ENCODE measurements around the gene TENT5C. TPM values are rescaled to one million over a fixed set of nuclear protein-coding genes. Genes with fewer than 3 reads are reported as not detected.

TENT5C gene
- total RNA-seq, 1 donor from 2014 or later = 9.8 TPM

DNA sequence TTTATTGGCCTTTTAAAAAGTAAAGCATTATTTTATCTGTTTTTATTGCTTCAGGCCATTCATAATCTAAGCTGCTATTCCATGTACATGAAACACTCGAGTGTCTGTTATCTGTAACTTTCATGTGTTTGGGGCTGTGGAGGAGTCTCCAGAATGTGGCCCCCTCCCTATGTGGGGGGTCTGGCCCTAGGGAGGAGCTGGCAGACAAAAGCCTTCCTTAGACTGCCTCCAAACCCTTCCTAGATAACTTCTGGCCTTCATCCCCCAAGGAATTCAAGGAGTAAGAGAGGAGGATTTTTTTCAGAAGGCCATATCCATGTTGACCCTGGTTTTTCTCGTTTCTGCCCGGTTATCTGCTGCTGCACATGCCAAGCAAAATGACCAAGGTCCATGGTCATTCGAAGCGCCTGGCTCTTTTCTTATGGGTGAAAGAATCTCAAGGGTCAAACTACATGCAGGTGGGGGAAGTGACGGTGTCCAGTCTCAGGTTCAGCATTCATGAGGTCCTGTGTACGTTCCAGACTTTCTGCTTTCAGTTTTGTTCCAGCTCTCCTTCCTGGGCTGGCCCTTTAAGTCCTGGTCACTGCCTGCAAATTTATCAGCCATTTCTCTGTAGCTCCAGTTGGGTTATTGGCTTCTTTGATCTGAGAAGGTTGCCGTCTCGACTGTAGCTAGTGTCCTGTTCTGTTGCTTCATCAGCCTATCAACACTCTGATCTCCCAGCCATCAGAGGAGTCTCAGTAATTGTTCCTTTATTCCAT, 8.3 kb downstream of the TENT5C start:
- DNase-seq (ENCODE audit: low spot score) = no peak

DNA sequence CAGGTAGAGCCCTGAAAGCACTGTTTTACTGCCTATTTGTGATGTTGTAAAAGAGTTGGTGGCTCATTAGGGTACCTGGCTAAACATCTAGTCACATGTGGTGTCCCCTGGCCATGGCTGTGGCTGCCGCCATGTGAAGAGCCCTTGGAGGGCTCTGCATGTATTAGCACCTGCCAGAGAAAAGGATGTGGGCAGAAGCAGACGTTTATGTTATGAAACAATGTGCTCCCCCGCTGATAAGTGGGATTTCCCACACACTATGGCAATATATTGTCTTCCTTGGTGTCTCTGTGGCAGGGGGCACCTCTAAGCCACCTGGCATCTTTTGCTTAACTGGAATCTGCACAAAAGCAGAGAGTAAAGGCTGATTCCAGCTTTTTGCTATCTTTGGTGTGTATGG, 9.6 kb downstream of the TENT5C start:
- DNase-seq (ENCODE audit: low spot score) = no peak

DNA sequence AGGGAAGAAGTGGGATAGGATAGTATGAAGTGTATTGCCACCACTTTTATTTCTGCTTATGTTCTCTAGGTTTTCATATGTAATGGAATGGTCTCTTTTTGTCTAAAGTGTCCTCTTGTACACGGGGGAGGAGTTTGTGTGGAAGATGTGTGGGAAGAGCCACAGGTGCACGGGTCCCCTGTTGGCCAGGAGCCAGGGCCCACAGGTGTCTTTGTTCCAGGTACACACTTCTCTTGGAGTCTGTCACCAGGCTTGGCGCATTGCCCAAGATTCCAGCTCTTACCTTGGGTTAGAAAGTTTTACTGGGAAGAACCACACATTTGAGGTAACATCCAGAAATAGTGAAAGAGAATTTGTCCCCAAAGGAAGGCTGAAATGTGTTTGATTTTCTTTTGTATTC, 10.5 kb downstream of the TENT5C start:
- no peak for DNase-seq (ENCODE audit: low spot score)

- DNase-seq (ENCODE audit: low spot score) = no peak
Measured at GRCh38 chr1:117616967-117617366, 11.1 kb downstream of the TENT5C start.

DNA sequence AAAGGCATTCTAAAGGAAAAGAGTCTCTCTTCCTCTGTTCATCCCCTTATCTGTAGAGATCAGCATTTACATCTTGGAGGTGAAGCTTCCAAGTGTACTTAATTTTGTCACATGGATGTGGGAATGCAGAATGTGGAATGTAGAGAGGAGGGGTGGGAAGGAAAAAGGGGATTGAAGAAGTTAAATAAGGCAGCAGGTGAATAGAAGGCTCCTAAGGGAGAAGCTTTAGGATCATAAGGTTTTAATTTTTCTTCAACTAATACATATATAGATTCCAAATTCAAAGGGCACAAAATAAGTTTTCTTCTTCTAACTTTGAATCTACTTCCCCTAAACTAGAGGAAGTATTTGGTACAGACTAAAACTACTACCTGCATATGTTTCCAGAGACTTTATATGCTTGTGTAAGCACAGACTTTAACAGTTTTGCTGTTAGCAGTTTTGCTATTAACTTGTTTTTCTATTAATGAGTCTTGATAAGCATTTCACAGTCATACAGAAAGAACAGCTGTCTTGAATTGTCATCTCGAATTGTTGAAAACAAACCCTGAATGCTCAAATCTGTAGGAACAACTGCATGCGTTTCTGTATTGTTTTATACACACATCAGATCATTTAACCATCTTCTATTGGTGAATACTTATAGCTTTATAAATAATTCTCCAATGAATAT, 12.7 kb downstream of the TENT5C start:
- no peak for DNase-seq (ENCODE audit: low spot score)

GRCh38 chr1:117620440-117620839, 14.6 kb downstream of the TENT5C start:
- peak; percentile 25 for DNase-seq (ENCODE audit: low spot score)

DNA sequence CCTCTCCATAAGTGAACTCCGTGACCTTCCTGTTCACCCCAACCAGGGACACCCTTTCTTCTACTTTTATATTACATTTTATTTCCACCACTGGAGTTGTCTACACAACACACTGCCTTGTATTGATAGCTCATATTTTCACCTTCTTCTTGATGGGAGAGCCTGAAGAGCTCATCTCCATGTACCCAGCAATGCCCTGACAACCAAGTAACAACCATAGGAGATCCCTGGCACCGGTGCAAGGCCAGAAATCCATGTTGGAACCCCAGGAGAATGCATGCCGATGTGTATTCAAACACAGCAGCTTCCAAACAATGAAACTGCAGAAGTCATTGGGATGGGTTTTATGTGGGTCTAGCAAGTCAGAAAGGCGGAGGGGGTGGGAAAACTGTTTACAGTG, 15.5 kb downstream of the TENT5C start:
- no peak for DNase-seq (ENCODE audit: low spot score)

DNA sequence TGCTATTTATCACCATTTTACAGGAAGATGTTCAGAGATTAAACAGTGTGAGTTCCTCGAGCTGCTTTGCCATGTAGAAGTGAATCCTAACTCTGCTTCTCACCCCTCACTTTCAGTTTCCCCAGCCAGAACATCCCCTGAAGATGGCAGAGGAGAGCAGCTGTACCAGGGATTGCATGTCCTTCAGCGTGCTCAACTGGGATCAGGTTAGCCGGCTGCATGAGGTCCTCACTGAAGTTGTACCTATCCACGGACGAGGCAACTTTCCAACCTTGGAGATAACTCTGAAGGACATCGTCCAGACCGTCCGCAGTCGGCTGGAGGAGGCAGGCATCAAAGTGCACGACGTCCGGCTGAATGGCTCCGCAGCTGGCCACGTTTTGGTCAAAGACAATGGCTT, 16.9 kb downstream of the TENT5C start:
- DNase-seq (ENCODE audit: low spot score) = peak; percentile 33

GRCh38 chr1:117623141-117623540, 17.3 kb downstream of the TENT5C start:
- DNase-seq (ENCODE audit: low spot score) = no peak

- DNase-seq (ENCODE audit: low spot score) = no peak
Measured at GRCh38 chr1:117623698-117624097, 17.9 kb downstream of the TENT5C start.

GRCh38 chr1:117627546-117628130, 21.8 kb downstream of the TENT5C start:
- DNase-seq (ENCODE audit: low spot score) = no peak

DNA sequence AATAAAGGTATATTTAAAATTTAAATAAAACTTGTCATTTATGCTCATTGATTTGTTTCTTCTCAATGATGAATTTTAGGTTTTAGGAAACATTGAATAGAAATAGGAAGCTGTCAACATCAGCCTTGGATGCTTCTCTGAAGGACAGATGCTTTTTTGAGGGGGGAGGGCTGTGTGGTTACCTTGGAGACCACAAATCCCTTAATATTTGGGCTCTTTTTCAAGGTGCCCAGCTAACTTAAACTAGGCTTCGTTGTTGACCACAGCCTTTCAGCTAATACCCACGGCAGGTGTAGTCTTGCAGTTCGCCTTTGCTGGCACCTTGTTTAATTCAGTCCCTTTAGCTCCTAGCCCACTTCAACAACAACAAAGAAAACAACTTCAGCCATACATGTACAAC, 22.5 kb downstream of the TENT5C start:
- no peak for DNase-seq (ENCODE audit: low spot score)

DNA sequence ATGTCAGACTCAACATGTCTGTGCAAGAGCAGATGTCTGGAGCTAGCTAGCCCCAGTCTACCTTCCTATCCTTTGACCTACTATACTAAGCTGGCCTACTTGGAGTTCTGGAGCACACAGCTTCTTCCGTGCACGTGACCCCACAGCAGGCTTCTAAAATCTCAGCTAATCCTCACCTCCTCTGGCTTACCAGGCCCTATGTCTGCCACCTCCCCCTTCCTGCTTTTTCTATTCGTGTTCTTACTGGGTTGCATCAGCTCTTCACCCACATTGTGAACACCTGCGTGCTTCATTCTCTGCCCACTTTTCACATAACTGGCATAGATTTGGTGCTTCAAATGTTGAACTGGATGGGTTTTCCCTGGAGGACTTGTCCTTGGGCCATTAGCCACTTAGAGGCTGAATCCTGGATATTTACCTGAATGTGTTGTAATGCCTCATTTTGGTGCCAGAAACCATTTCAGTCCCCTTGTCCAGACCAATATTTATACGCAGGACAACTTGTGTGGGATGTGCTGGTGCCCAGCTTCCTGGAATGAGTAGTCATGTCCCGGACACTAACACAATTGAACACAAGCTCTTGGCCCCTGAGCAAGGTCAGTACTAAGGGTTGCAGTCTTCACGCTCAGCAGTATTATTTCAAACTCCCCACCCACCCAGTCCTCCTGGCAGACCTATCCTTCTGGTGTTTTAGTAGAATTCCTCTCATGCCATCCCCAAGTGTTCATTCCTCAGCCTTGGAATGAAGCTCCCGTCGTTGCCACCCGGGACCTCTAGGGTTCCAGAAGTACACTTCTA, 24.0 kb downstream of the TENT5C start:
- DNase-seq (ENCODE audit: low spot score) = no peak

- DNase-seq (ENCODE audit: low spot score) = no peak
Measured at GRCh38 chr1:117630423-117630998, 24.7 kb downstream of the TENT5C start.

DNA sequence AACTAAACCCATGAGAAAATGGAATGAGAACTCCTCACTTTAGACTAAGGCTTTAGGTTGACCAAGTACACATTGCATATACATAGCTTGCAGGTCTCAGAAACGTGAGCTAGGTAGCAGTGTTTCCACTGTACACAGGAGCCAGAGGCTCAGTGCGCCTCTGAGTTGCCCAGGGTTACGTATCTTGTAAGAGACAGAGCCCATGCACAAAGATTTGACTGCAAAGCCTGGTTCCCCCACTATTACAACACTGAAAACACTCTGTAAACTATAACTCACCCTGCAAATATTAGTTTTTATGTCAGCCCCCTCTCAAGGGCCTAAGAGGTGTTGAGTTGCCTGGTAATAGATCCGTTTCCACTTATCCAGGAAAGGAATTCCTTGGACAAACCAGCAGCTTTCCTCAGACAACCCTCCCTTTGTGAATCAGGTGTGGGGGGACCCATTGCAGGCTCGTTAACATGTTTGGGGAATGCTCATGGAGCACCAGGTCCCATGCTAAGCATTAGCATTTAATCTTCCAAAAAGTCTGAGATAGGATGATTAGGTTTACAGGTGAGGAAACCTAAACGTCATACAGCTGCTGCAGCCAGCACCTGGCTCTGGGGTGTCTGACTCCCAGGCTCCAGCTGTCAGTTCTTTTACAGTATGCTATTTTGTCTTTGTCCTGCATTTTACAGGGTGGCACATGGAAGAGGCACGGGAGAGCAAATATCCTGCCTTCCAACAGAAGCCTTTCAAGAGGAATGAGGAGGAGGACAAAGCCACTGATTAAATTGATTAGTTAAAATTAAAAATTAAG, 25.7 kb downstream of the TENT5C start:
- no peak for DNase-seq (ENCODE audit: low spot score)

DNA sequence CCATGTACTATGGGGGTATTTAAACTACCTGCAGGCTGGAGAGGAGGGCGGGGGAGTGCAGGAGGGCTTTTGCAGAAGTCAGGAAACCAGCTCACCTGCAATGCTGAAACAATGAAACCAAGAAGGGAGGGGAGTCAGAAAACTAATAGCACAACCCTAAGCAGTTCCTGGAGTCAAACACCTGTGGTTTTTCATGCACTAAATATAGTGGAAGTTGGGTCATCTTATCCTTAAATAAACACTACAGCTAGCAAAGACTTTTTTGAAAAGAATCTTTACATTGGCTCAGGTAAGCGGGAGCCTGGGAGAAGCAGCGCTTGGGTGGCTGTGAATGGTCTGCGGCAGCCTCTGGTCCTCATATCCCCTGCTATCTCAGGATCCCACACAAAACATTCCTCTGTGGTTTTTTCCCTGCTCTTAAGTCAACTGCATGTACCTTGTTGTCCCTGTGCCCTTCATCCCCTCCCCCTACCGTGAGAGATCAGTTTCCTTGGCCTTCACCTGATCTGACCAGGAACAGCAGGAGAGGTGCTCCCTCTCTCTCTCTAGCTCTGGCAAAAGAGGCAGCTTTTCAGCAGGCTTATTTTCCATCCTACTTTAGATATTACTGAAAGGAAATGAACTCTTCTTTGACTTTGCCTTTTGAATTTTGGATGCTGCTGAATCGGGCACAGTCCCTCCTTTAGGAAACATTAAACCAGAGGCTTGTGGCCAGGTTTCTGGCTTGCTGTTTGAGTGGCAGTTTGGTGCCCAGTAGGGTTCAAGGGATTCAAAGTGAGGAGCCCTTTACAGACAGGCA, 26.6 kb downstream of the TENT5C start:
- DNase-seq (ENCODE audit: low spot score) = no peak

DNA sequence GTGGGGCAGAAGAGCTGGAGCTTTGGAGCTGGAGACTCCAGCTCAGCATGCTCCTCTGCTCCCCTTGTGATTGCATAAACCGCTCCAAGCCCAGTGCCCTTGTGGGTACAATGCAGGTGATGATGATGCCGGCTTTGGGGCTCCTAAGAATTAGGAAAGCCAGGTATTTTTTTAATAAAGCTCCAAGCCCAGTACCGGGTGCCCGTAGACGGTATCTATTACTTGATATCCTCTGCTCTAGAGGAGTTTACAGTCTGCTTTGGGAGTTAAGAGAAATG, 27.2 kb downstream of the TENT5C start:
- no peak for DNase-seq (ENCODE audit: low spot score)

DNA sequence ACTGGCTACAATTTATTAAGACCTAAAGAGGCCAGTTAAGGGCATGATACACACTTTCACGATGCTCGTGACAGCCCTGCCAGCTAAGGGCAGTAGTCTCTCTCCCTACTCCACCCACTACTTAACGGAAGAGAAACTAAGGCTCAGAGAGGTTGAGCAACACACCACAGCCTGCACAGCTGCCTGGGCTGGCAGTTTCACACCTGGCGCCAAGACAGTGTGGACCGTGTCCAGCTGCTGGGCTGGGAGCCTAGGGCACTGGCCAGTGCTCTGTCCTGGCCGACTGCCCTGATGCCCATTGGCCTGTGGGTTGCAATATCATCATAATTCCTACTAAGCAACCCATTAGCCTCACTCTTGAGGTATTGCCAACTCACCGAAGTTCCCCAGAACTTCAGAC, 27.6 kb downstream of the TENT5C start:
- no peak for DNase-seq (ENCODE audit: low spot score)

DNA sequence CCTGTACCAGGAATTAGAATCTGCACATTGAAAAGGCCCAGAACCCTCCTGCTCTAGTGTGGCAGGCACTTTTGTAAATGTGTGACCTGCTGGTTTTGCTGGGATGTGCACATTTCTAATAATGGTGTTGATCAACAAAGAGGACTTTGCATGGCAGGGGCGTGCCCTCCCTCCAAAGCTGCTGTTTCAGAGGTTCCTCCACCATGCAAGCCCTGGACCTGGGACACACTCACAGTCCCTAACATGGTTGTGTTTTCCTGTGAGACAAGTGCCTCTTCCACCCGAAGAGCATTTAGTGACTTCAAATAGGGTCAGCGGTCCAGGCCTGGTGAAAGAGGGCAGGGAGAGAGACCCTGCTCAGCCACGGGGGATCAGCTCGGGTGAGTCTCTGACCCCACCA, 28.1 kb downstream of the TENT5C start:
- DNase-seq (ENCODE audit: low spot score) = no peak

- no peak for DNase-seq (ENCODE audit: low spot score)
Measured at GRCh38 chr1:117634631-117635030, 28.8 kb downstream of the TENT5C start.

DNA sequence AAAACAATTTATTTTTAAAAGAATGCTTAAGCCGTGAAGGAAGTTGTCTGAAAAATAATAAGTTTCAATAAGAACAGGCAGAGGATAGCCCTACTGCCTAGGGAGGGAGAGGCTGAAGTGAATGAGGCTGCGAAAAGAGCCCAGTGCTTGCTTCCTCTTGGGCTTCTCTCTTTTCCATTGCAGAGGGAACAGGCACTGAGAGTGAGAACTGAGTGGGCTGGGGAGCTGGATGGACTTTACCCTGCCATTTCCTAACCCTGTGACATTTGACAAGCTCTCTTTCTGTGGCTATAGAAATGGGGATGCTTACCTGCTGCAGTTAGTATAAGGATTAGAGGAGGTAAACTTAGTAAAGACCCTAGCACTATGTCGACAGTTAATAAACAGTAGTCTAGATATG, 30.0 kb downstream of the TENT5C start:
- DNase-seq (ENCODE audit: low spot score) = no peak

All from ureter (tissue), 1 donor.